DOHH2 (cell line): ENCODE measurements around the gene RRBP1.
A peak's percentile ranks its signal among the peaks of the same experiment; 100 is the strongest.

ENCODE experiments used
- H3F3A ChIP-seq: fragments of 200-600 bp; sonication (generic), shearing (Covaris generic); 2 replicates; pipeline ENCODE4 v1.6.0; 2016; ENCODE audit warnings: antibody characterized with exemption, mild to moderate bottlenecking; ENCODE audit not compliant: control insufficient read depth, insufficient read depth
- H3K27ac ChIP-seq: fragments of 200-600 bp; sonication (generic); 2 replicates; pipeline ENCODE4 v1.5.1; 2014; ENCODE audit warnings: low read depth, mild to moderate bottlenecking, low read length, moderate library complexity
- H3K27me3 ChIP-seq: fragments of 200-600 bp; sonication (generic); 2 replicates; pipeline ENCODE4 v1.6.1; 2014; ENCODE audit warnings: mild to moderate bottlenecking, low read length, mixed read lengths; ENCODE audit not compliant: control insufficient read depth
- H3K36me3 ChIP-seq: fragments of 200-600 bp; sonication (generic); 2 replicates; pipeline ENCODE4 v1.6.1; 2014; ENCODE audit warnings: mild to moderate bottlenecking, low read length, moderate library complexity, mixed read lengths; ENCODE audit not compliant: control insufficient read depth
- H3K4me1 ChIP-seq: fragments of 200-600 bp; sonication (generic); 2 replicates; pipeline ENCODE4 v1.6.1; 2014; ENCODE audit warnings: mild to moderate bottlenecking, low read length, mixed read lengths; ENCODE audit not compliant: control insufficient read depth
- H3K4me2 ChIP-seq: fragments of 200-600 bp; sonication (generic); 2 replicates; pipeline ENCODE4 v1.6.0; 2014; ENCODE audit warnings: mild to moderate bottlenecking, low read length, moderate library complexity
- H3K4me3 ChIP-seq: fragments of 200-600 bp; sonication (generic); 2 replicates; pipeline ENCODE4 v1.5.1; 2014; ENCODE audit warnings: mild to moderate bottlenecking, low read length, mixed read lengths
- H3K79me2 ChIP-seq: fragments of 200-600 bp; sonication (generic); 2 replicates; pipeline ENCODE4 v1.6.1; 2014; ENCODE audit warnings: mild to moderate bottlenecking, low read length, mixed read lengths; ENCODE audit not compliant: control insufficient read depth
- H3K9me2 ChIP-seq: fragments of 200-600 bp; sonication (generic); replicated peaks from 2 replicates; pipeline ENCODE4 v1.6.1; 2014; ENCODE audit warnings: mild to moderate bottlenecking, low read length, mixed read lengths; ENCODE audit not compliant: control insufficient read depth
- H3K9me3 ChIP-seq: fragments of 200-600 bp; sonication (generic); 2 replicates; pipeline ENCODE4 v1.6.1; 2014; ENCODE audit warnings: antibody characterized with exemption, low read length, mixed read lengths; ENCODE audit not compliant: control insufficient read depth, insufficient read depth
- H4K20me1 ChIP-seq: fragments of 200-600 bp; sonication (generic); 2 replicates; pipeline ENCODE4 v1.6.0; 2014; ENCODE audit warnings: low read depth, mild to moderate bottlenecking, antibody characterized with exemption, low read length, moderate library complexity; ENCODE audit not compliant: control insufficient read depth, insufficient read depth
- CTCF ChIP-seq: fragments of 200-600 bp; sonication (generic); IDR thresholded peaks from one replicate; pipeline ENCODE4 v1.5.1; 2014; ENCODE audit warnings: antibody characterized with exemption, mild to moderate bottlenecking, low read depth, low read length; ENCODE audit not compliant: poor library complexity, severe bottlenecking
- EZH2phosphoT487 ChIP-seq: fragments of 200-600 bp; sonication (generic); IDR thresholded peaks from 2 replicates; pipeline ENCODE4 v1.6.1; 2017; ENCODE audit warnings: borderline replicate concordance, mild to moderate bottlenecking, antibody characterized with exemption, low read length, moderate library complexity, mixed read lengths

The RRBP1 gene

GRCh38 chr20:17617212-17617867 is 64.7 kb downstream of the RRBP1 start:
- Histone ChIP-seq H3K27me3 (no peaks in the 10 kb centered on the region), H3K4me2 (no peak overlapping the region), H3F3A (no peaks in the 10 kb centered on the region), H3K79me2 (no peaks in the 10 kb centered on the region), H3K4me1 (no peaks in the 10 kb centered on the region), H3K36me3 (peaks cover 10% of the 10 kb centered on the region; the same call in 1 of the 2 replicates), H3K9me2 (no peaks in the 10 kb centered on the region), H3K9me3 (no peaks in the 10 kb centered on the region), H3K27ac (no peak overlapping the region), H3K4me3 (no peak overlapping the region), H4K20me1 (no peaks in the 10 kb centered on the region)
- peak; percentile 55 for TF ChIP-seq CTCF
- TF ChIP-seq EZH2phosphoT487 = no peak

- Histone ChIP-seq H3K27ac (no peak overlapping the region), H3K4me3 (no peak overlapping the region), H4K20me1 (no peaks in the 10 kb centered on the region), H3K9me3 (no peaks in the 10 kb centered on the region), H3F3A (no peaks in the 10 kb centered on the region), H3K4me2 (no peak overlapping the region), H3K36me3 (peaks cover 10% of the 10 kb centered on the region; the same call in 1 of the 2 replicates), H3K79me2 (no peaks in the 10 kb centered on the region), H3K27me3 (no peaks in the 10 kb centered on the region), H3K9me2 (no peaks in the 10 kb centered on the region), H3K4me1 (no peaks in the 10 kb centered on the region)
- TF ChIP-seq CTCF = no peak
- no peak for TF ChIP-seq EZH2phosphoT487
Observed at GRCh38 chr20:17616480-17617211, 65.4 kb downstream of the RRBP1 start.

GRCh38 chr20:17615645-17616479 is 66.2 kb downstream of the RRBP1 start:
- Histone ChIP-seq H3K9me2 (no peaks in the 10 kb centered on the region), H3K9me3 (no peaks in the 10 kb centered on the region), H3K4me1 (no peaks in the 10 kb centered on the region), H3K79me2 (no peaks in the 10 kb centered on the region), H3K4me3 (no peak overlapping the region), H3K4me2 (no peak overlapping the region), H3K36me3 (peaks cover 10% of the 10 kb centered on the region; the same call in 1 of the 2 replicates), H4K20me1 (no peaks in the 10 kb centered on the region), H3K27me3 (no peaks in the 10 kb centered on the region), H3K27ac (no peak overlapping the region), H3F3A (no peaks in the 10 kb centered on the region)
- no peak for TF ChIP-seq CTCF
- TF ChIP-seq EZH2phosphoT487 = no peak
